Measurements from ENCODE around the gene AGPAT3.

AGPAT3 gene

DNA sequence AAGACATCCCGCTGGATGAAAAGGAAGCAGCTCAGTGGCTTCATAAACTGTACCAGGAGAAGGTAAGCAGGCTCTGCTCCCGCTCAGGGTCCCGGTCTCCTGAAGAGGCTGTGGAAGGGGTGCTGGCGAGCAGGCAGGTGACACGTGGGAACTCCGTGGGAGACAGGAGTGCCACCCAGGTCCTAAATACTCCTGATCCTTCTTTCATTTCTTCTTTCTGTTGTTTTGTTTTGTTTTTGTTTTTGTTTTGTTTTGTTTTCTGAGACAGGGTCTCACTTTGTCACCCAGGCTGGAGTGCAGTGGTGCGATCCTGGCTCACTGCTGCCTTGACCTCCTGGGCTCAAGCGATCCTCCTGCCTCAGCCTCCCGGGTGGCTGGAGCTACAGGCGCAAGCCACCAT lies 113.0 kb downstream of the AGPAT3 start:
- DNase-seq (ENCODE audit: low spot score): no peak

- DNase-seq (ENCODE audit: low spot score): no peak
Observed at GRCh38 chr21:43979654-43980053, 114.6 kb downstream of the AGPAT3 start.

DNA sequence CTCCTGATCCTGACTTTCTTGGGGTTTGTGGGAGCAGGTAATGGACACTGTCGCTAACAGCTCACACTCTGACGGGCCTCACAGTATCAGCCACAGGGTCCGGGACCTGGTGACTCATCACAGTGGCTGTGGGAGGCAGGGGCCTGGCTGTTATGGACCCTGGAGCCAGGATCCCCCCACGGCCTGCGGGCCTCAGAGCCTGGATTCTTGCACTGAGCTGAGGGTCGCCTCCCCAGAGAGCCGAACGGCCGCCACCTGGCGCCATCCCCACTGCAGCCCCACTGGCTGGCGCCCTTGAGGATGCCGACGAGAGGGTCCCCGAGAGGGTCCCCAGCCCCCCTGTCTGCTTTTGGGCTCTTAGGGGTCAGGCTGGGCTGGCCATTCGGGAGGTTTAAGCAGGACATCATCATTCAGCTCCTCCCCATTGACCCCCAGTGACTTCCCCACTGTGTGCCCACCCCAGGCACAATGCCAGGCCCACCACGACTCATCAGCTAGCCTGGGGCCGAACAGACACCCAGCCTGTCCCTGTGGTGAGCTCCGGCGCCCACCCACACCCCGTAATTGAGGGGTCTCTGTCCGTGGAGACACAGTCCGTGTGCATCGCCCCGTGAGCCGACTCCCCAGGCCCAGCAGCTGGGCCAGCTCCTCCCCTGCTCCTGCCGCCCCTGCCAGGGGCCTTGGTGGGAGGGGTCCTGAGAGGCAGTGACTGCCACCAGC lies 116.3 kb downstream of the AGPAT3 start:
- DNase-seq (ENCODE audit: low spot score): no peak

DNA sequence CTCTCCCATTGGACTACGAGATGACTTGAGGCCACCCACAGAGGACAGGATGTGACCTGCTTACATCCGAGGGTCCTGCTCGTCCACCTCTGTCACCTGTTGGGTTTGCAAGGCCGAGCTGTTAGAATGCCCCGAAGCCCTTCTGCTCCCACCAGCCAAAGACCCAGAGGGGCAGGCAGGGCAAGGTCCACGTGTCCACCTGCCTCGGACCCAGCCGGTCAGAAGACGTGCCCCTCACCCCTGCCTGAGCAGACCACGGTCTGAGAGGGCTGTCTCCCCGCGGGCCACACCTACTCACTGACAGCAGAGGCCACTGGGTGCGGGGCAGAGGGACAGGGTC lies 116.8 kb downstream of the AGPAT3 start:
- no peak for DNase-seq (ENCODE audit: low spot score)

- no peak for DNase-seq (ENCODE audit: low spot score)
Observed at GRCh38 chr21:43982489-43983078, 117.6 kb downstream of the AGPAT3 start.

DNA sequence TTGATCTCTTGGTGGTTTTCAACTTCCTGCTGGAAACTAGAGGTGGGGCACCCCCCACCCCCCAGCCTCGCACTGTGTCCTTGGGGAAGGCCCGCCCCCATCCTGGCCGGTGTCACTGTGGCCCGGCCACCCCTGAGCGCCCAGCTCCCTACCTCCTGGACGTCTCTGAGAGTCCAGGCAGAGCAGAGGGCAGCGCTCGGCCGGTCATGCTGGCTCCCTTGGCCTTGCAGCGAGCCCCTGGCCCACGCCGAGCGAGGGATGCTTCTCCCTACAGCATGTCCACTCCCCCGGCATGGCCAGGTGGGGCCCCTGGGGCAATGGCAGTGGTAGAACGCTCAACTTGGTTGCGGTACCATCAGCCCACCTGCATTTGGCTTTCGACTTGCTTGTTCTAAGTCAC lies 118.4 kb downstream of the AGPAT3 start:
- DNase-seq (ENCODE audit: low spot score): no peak

DNA sequence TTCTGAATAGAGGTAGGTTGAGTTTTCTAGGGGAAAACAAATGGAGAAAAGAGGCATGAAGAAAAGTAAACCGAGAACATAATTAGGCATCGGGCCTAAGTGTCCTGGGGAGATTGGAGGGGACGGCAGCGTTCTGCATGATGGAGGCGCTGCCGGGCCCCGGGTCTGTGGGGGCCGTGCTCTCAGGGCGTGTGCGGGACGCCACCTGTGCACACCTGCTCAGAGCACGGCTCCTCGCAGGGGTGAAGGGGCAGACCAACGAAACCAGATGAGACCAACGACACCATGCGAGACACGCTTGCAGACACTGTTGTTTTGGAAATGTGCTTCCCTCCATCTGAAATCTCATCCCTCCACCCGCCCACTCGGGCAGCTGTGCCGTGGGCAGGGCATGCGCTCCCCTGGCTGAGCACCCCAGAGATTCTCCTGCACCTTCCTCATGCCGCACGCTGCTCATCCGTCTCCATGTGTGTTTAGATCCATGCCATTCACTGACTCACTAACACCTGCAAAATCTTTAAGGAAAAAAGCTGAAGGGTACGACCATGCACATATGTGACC lies 118.9 kb downstream of the AGPAT3 start:
- no peak for DNase-seq (ENCODE audit: low spot score)

DNA sequence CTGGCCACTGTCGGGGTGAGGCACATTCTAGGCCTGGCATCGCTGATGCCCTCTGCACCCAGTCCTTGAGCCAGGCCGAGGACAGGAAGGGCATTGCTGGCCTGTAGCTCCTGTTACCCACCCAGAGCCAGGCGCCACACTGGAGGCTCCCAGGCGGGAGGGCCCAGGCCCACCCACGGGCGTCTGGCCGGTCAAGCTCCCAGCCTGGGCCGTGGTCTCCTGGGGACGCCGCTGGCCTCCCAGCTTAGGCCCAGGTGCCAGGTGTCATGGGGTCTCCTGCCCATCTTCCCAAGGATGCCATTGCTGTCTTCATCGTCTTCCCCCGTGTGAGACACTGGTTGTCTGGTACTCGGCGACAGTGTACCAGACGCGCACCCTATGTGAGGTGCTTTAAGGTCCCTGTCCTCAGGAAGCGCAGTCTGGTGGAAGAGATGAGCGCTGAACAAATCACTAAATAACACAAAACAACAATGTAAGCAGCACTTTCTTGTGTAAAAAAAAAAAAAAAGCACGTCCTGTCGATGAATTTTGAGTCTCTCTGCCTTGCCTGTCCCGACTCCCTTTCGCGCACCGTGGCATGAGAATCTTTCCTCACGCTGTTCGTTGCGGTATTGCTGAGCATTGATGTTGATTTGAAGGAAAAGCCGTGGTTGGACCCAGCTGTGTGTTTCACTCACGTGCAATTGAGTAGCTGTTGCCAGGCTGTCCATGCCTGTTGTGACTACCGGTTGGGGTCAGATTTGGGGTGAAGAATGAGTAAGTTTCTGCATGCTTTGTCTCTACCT lies 120.1 kb downstream of the AGPAT3 start:
- DNase-seq (ENCODE audit: low spot score): no peak

DNA sequence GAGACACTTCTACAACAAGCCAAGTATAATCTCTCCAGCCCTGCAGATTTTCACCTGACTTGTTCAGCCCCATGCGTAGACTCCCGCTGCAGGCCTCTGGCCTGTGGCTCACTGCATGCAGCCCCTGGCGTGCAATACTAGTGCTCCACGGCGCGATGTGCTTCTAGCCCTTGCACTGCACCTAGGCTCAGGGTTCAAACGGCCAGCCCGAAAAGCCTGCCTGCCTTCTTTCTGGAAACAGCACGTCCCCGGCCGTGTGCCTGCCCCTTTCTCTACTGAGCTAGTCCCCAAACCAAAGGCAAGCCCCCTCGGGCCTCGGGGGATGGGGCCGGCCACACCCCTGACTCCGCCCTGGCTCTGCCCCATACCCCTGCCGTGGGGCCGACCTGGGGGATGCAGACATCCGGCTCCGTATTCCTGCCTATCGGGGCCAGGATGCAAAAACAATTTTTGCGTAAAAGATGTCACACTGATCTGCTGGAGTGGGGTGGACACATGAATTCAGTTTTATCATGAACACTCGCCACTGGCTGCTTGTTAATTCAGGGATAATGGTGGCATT lies 120.7 kb downstream of the AGPAT3 start:
- DNase-seq (ENCODE audit: low spot score): no peak

DNA sequence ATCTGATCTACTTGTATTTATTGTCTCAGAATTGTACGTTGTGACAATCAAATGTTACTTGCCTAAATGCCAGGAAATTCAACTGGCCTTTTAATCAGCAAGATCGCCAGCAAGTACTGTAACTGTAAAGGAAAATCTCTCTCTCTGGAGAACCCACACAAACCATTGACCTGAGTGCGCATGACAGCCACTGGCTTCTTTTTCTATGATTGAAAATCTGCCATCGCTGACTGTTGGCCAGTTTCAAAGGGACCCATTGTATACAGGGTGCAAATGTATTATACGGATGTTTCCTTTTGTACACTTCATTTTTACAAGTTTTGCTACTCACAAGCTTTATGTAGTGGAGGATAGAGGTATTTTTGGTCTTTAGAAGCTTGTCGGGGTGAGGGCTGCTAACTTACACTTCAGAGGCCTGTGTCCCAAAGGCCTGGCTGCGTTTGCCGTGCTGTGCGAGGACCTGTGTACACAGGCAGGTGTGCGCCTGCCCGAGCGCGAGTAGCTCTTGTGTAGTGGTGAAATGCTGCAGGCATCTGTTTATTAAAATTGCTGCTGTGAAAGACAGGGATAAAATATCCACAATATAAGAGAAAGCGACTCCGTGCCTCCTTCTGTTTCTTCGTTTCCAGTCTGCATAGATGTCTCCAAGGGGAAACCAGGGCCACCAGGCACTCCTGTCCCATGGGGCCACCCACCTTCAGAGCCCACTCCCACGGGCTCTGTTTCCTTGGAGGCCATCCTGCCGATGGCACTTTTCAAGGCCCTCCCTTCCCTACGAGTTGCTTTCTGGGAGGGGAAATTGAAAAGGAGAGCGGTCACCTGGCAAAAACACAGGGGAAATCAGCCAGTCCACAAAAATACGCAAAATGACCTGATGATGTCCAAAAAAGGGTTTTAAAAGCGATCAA lies 121.8 kb downstream of the AGPAT3 start:
- DNase-seq (ENCODE audit: low spot score): peak; percentile 82

DNA sequence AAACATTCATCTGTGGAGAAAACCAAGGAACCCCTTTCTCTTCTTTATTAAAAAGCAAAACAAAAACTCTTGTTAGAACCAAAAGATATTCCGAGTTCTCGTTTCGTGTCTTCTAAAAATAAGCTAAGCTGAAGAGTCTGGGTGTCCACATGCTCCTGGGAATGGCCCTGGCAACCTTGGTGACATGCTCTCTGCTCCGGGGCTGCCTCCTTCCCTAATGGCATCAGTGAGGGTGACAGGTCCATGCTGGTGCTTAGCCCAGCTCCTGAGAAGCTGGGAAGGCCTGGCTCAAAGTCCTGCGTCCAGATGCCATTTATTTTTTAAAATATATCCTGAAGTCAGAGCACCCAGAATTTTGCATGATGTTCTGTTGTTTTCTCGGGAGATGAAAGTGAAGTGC lies 122.5 kb downstream of the AGPAT3 start:
- no peak for DNase-seq (ENCODE audit: low spot score)

DNA sequence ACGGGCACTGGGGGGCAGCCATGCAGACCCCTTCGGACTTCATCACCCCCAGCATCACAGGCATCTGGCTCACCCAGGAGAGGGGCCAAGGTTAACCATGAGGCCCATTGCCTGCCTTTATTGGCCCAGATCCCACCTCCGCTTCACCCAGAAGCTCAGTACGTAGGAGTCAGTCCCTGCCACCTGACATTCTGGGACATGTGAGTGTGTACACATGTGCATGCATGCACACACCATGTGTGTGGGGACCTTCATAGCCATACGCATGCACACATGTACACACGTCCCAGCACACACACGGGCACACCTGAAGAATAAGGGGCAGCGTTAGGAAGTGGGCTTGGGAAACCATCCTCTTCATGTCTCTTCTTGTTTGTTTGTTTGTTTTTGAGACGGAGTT lies 123.0 kb downstream of the AGPAT3 start:
- no peak for DNase-seq (ENCODE audit: low spot score)

DNA sequence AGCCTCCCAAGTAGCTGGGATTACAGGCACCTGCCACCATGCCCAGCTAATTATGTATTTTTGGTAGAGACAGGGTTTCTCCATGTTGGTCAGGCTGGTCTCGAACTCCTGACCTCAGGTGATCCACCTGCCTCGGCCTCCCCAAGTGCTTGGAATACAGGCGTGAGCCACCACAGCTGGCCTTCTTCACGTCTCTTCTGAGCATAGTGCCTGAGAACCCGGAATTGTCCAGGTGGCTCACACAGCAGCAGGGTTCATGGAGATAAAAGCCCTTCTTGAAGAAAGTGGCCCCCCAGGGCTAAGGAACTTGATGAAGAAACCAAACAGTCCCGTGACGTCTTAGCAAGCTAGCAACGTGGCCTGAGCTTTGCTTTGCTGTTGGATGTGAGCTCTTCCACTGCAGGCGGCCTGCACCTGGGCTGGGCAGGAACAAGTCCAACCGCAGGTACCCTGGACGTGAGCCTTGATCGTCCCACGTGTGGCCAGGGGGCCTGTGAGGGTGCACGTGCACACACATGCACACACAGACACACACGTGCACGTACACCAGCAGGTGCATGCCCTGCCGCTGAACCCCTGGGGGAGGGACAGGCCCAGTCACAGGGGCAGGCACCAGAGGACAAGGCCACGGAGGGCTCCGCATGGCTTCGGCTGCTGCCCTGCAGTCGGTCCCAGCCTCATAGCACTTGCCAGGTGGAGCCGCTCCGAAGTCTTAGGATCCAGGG lies 123.6 kb downstream of the AGPAT3 start:
- DNase-seq (ENCODE audit: low spot score): no peak

GRCh38 chr21:43989401-43989800 lies 124.4 kb downstream of the AGPAT3 start:
- no peak for DNase-seq (ENCODE audit: low spot score)

DNA sequence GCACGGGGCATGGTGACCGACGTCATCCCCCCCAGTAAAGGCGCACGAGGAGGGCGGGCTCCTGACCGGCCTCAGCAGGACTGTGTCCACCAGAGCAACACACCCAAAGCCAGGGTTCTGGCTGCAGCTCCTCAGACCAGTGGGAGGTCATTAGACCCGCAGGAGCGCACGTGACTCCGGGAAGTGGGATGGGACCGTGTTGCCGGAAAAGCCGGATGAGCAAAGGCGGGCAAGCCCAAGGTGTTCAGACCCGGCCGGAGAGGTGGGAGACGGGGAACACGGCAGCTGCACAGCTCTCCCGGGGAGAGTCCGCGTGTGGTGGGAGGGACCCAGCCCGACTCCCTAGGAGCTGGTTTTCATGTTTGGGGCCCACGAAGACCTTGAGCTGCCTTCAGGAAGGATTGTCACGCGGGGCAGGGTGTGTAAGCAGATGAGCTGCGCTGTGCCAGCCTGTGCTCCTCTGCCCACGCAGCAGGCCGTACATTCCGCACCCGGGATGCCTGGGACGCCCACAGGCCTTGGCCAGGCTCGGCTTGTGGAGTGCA lies 126.5 kb downstream of the AGPAT3 start:
- no peak for DNase-seq (ENCODE audit: low spot score)

DNA sequence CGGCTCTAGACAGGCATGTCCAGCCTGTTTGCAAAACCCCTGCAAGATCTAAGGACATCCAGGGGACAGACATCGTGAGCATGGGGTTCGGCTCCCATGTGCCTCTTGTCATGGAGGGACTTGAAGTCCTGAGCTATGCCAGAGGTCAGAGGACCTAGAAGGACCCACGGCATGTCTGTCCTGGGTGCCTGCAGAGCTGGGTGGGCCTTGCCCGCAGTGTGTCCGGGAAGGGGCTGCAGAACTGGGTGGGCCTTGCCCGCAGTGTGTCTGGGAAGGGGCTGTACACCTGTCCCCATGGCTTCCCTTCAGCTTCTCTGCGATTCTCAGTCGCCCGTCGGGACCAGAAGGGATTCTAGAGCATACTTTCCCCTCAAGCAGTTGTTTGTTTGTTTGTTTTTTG lies 127.1 kb downstream of the AGPAT3 start:
- DNase-seq (ENCODE audit: low spot score): no peak

GRCh38 chr21:43993420-43993934 lies 128.5 kb downstream of the AGPAT3 start:
- no peak for DNase-seq (ENCODE audit: low spot score)

DNA sequence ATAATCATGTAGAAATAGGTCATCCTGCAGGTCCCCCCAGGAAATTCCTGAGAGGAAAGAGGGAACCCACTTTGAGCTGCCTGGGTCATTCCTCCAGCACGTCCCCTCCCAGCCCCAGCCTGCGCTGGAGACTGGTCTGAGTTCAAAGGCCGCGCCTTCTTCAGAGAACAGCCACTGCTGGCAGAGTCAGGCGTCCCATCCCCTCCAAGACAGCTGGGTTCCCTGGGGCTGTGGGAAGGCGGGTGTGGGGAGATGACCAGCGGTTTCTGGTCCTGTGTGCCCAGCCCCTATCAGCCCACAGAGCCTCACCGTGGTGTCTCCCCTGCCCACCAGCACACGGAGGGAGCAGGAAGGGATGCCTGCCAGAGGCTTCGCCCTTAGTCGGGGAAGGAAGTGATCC lies 129.1 kb downstream of the AGPAT3 start:
- no peak for DNase-seq (ENCODE audit: low spot score)

DNA sequence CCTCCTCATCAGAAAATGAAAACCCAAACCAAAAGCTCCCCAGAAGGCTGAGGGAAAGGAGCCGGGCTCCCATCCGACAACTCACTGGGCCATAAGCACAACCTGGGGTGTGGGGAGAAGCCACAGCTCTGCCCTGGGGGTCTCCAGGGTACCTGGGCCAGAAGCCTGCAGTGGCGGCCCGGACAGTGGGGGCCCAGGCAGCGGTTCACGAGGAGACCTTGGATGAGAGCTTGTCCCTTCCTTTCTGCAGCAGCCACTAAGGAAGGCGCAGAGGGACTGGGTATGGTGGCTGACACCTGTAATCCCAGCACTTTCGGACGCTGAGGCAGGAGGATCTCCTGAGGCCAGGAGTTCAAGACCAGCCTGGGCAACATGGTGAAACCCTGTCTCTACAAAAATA lies 129.6 kb downstream of the AGPAT3 start:
- no peak for DNase-seq (ENCODE audit: low spot score)

GRCh38 chr21:43995521-43996105 lies 130.6 kb downstream of the AGPAT3 start:
- no peak for DNase-seq (ENCODE audit: low spot score)
